Neural cell (in vitro differentiated cells): Measurements from ENCODE around the gene PRKAG3. TPM values are rescaled to one million over a fixed set of nuclear protein-coding genes. Genes with fewer than 3 reads are reported as not detected.
"Not testable (repeated sequence)": the region's sequence is repeated elsewhere in the genome, so short reads cannot be mapped to it uniquely, and the experiment has no call there.

Experiments used
- H2AFZ ChIP-seq: fragments of 200-600, 300-800 bp; sonication (generic), shearing (Covaris generic); 2 replicates; pipeline ENCODE4 v1.6.0; 2014; ENCODE audit warnings: low read depth, mild to moderate bottlenecking, antibody characterized with exemption, low read length, moderate library complexity
- H3F3A ChIP-seq: fragments of 200-600 bp; shearing (Covaris generic); 2 replicates; pipeline ENCODE4 v1.6.1; 2016; ENCODE audit warnings: mild to moderate bottlenecking, moderate library complexity, mixed read lengths, antibody characterized with exemption, low read length; ENCODE audit not compliant: insufficient read depth, poor library complexity, severe bottlenecking
- H3K27ac ChIP-seq: fragments of 200-600, 300-800 bp; sonication (generic), shearing (Covaris generic); 2 replicates; pipeline ENCODE4 v1.5.1; 2014; ENCODE audit warnings: mild to moderate bottlenecking, low read length, moderate library complexity
- H3K27me3 ChIP-seq: fragments of 300-800, 200-600 bp; sonication (generic), shearing (Covaris generic); 2 replicates; pipeline ENCODE4 v1.6.0; 2014; ENCODE audit warnings: mild to moderate bottlenecking, low read depth, low read length, moderate library complexity; ENCODE audit not compliant: insufficient read depth
- H3K36me3 ChIP-seq: fragments of 300-800, 200-600 bp; sonication (generic), shearing (Covaris generic); 2 replicates; pipeline ENCODE4 v1.5.1; 2014; ENCODE audit warnings: mild to moderate bottlenecking, antibody characterized with exemption, low read length, moderate library complexity; ENCODE audit not compliant: insufficient read depth
- H3K4me2 ChIP-seq: fragments of 300-800, 200-600 bp; sonication (generic), shearing (Covaris generic); 2 replicates; pipeline ENCODE4 v1.6.0; 2014; ENCODE audit warnings: mild to moderate bottlenecking, low read length
- H3K4me3 ChIP-seq: fragments of 300-800, 200-600 bp; sonication (generic), shearing (Covaris generic); 2 replicates; pipeline ENCODE4 v1.5.1; 2014; ENCODE audit warnings: mild to moderate bottlenecking, low read length, moderate library complexity
- H3K79me2 ChIP-seq: fragments of 200-600 bp; shearing (Covaris generic); replicated peaks from 2 replicates; pipeline ENCODE4 v1.6.0; 2014; ENCODE audit warnings: mild to moderate bottlenecking, low read length, moderate library complexity; ENCODE audit not compliant: insufficient read depth
- H3K9ac ChIP-seq: fragments of 300-800, 200-600 bp; sonication (generic), shearing (Covaris generic); 2 replicates; pipeline ENCODE4 v1.6.1; 2016; ENCODE audit warnings: mild to moderate bottlenecking, low read length, mixed read lengths
- H3K9me2 ChIP-seq: fragments of 200-600 bp; shearing (Covaris generic); 2 replicates; pipeline ENCODE4 v1.6.1; 2016; ENCODE audit warnings: mild to moderate bottlenecking, low read length, mixed read lengths; ENCODE audit not compliant: insufficient read depth
- H3K9me3 ChIP-seq: fragments of 200-600, 300-800 bp; sonication (generic), shearing (Covaris generic); 2 replicates; pipeline ENCODE4 v1.6.1; 2016; ENCODE audit warnings: mild to moderate bottlenecking, mixed run types, low read length, moderate library complexity, mixed read lengths
- H4K20me1 ChIP-seq: fragments of 200-600 bp; shearing (Covaris generic); 2 replicates; pipeline ENCODE4 v1.6.1; 2016; ENCODE audit warnings: mild to moderate bottlenecking, mixed run types; ENCODE audit not compliant: insufficient read depth
- EP300 ChIP-seq: fragments of 450-650 bp; conservative IDR thresholded peaks from 2 replicates; pipeline ENCODE4 v1.6.1; 2014; ENCODE audit warnings: antibody characterized with exemption, mild to moderate bottlenecking, moderate library complexity; ENCODE audit not compliant: poor library complexity, severe bottlenecking
- EZH2 ChIP-seq: fragments of 200-600, 300-800 bp; shearing (Covaris generic), sonication (generic); IDR thresholded peaks from 2 replicates; pipeline ENCODE4 v1.6.1; 2014; ENCODE audit warnings: antibody characterized with exemption, low read length, borderline replicate concordance, mild to moderate bottlenecking; ENCODE audit not compliant: insufficient read depth, poor library complexity, severe bottlenecking
- MXI1 ChIP-seq: fragments of 450-650 bp; conservative IDR thresholded peaks from 2 replicates; pipeline ENCODE4 v1.6.1; 2014; ENCODE audit warnings: antibody characterized with exemption, mild to moderate bottlenecking; ENCODE audit not compliant: poor library complexity, severe bottlenecking
- POLR2AphosphoS5 ChIP-seq: IDR thresholded peaks from 2 replicates; pipeline ENCODE4 v1.6.1; 2012
- RAD21 ChIP-seq: fragments of 450-650 bp; conservative IDR thresholded peaks from 2 replicates; pipeline ENCODE4 v1.6.1; 2014; ENCODE audit warnings: antibody characterized with exemption, mild to moderate bottlenecking, moderate library complexity
- SMC3 ChIP-seq: fragments of 450-650 bp; conservative IDR thresholded peaks from 2 replicates; pipeline ENCODE4 v1.6.1; 2014; ENCODE audit warnings: antibody characterized with exemption, mild to moderate bottlenecking, moderate library complexity; ENCODE audit not compliant: poor library complexity
- TAF1 ChIP-seq: IDR thresholded peaks from 2 replicates; pipeline ENCODE4 v1.6.1; 2012; ENCODE audit warnings: low read depth
- polyA plus RNA-seq: library from polyadenylated mRNA; depleted of rRNA; stranded (reverse); fragments of >200 nt; gene quantifications from 2 replicates; pipeline ENCODE4 v1.2.3, GENCODE V29; 2014
- TF ChIP-seq, protein P1 (sequence below): IDR thresholded peaks from 2 replicates; pipeline ENCODE4 v1.6.1; 2012; ENCODE audit warnings: borderline replicate concordance
- TF ChIP-seq, protein P2 (sequence below): fragments of 450-650 bp; IDR thresholded peaks from 2 replicates; pipeline ENCODE4 v1.5.1; 2014; ENCODE audit warnings: antibody characterized with exemption, mild to moderate bottlenecking, moderate library complexity; ENCODE audit not compliant: poor library complexity, severe bottlenecking

PRKAG3 gene
- polyA plus RNA-seq, 1 donor from 2014 or later, result not detected

DNA sequence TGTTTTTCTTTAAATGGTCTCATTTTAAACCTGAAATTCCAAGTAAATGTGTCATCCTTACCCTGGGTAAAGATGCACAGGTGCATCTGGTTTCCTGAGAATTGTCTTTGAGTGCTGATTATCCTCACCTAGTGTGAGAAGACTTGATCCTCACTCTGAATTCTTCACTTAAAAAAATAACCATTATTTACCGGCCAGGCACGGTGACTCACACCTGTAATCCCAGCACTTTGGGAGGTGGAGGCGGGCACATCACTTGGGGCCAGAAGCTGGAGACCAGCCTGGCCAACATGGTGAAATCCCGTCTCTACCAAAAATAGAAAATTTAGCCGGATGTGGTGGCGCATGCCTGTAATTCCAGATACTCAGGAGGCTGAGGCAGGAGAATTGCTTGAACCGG is 18.1 kb upstream of the PRKAG3 start:
- no peak overlapping the region for H3K4me2 ChIP-seq
- H3K79me2 ChIP-seq, result no peaks in the 10 kb centered on the region
- H3K9ac ChIP-seq, result no peak overlapping the region
- H3K4me3 ChIP-seq, result no peak overlapping the region
- no peaks in the 10 kb centered on the region for H4K20me1 ChIP-seq
- peaks cover 38% of the 10 kb centered on the region for H3K27me3 ChIP-seq
- H3K9me3 ChIP-seq, result no peaks in the 10 kb centered on the region
- no peak overlapping the region for H2AFZ ChIP-seq
- no peaks in the 10 kb centered on the region for H3F3A ChIP-seq
- no peak overlapping the region for H3K27ac ChIP-seq
- H3K36me3 ChIP-seq, result no peaks in the 10 kb centered on the region
- no peak for TF ChIP-seq TAF1
- no peaks in the 10 kb centered on the region for H3K9me2 ChIP-seq

DNA sequence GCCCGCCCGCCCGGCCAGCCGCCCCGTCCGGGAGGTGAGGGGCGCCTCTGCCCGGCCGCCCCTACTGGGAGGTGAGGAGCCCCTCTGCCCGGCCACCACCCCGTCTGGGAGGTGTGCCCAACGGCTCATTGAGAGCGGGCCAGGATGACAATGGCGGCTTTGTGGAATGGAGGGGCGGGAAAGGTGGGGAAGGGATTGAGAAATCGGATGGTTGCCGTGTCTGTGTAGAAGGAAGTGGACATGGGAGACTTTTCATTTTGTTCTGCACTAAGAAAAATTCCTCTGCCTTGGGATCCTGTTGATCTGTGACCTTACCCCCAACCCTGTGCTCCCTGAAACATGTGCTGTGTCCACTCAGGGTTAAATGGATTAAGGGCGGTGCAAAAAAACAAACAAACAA is 15.4 kb upstream of the PRKAG3 start:
- not testable (repeated sequence) for H3K9me2 ChIP-seq, H3K36me3 ChIP-seq, H3K79me2 ChIP-seq, H3K9me3 ChIP-seq, H2AFZ ChIP-seq, H4K20me1 ChIP-seq, H3K4me2 ChIP-seq, H3F3A ChIP-seq, H3K27ac ChIP-seq, H3K4me3 ChIP-seq, H3K9ac ChIP-seq
- peaks cover 16% of the 10 kb centered on the region for H3K27me3 ChIP-seq

DNA sequence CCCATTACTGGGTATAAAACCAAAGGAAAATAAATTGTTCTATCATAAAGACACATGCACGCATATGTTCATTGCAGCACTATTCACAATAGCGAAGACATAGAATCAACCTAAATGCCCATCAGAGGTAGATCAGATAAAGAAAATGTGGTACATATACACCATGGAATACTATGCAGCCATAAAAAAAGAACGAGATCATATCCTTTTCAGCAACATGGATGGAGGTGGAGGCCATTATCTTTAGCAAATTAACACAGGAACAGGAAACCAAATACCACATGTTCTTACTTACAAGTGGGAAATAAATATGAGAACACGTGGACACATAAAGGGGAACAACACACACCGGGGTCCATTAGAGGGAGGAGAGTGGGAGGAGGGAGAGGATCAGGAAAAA is 12.7 kb upstream of the PRKAG3 start:
- not testable (repeated sequence) for H3K79me2 ChIP-seq, H3K27me3 ChIP-seq, H3K4me3 ChIP-seq, H3F3A ChIP-seq, H2AFZ ChIP-seq, H3K36me3 ChIP-seq, H4K20me1 ChIP-seq, H3K9me3 ChIP-seq, H3K9me2 ChIP-seq, H3K4me2 ChIP-seq, H3K27ac ChIP-seq, H3K9ac ChIP-seq

DNA sequence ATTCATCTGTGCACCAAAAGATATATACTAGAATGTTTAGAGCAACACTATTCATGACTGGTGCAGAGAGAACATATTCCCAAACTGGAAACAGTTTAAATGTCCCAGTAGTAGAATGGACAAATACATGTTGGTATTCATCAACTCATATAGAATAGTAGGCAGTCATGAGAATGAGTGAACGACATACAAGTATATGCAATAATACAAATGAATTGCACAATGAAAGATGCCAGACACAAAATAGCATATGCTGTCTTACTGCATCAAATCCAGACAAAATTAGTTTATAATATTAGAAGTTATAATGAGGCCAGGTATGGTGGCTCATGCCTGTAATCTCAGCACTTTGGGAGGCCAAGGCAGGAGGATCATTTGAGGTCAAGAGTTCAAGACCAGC is 8.3 kb upstream of the PRKAG3 start:
- Histone ChIP-seq H4K20me1 (no peaks in the 10 kb centered on the region), H3K9ac (no peak overlapping the region), H3K9me2 (no peaks in the 10 kb centered on the region), H3K9me3 (no peaks in the 10 kb centered on the region), H3K36me3 (no peaks in the 10 kb centered on the region), H3F3A (no peaks in the 10 kb centered on the region), H3K79me2 (no peaks in the 10 kb centered on the region), H3K4me2 (no peak overlapping the region), H3K27ac (no peak overlapping the region), H3K4me3 (no peak overlapping the region), H3K27me3 (peaks cover 7% of the 10 kb centered on the region), H2AFZ (no peak overlapping the region)
- TF ChIP-seq SMC3 (no peak), EP300 (no peak), EZH2 (no peak), POLR2AphosphoS5 (no peak), TAF1 (no peak), MXI1 (no peak), RAD21 (no peak)
- TF ChIP-seq, protein P1, sequence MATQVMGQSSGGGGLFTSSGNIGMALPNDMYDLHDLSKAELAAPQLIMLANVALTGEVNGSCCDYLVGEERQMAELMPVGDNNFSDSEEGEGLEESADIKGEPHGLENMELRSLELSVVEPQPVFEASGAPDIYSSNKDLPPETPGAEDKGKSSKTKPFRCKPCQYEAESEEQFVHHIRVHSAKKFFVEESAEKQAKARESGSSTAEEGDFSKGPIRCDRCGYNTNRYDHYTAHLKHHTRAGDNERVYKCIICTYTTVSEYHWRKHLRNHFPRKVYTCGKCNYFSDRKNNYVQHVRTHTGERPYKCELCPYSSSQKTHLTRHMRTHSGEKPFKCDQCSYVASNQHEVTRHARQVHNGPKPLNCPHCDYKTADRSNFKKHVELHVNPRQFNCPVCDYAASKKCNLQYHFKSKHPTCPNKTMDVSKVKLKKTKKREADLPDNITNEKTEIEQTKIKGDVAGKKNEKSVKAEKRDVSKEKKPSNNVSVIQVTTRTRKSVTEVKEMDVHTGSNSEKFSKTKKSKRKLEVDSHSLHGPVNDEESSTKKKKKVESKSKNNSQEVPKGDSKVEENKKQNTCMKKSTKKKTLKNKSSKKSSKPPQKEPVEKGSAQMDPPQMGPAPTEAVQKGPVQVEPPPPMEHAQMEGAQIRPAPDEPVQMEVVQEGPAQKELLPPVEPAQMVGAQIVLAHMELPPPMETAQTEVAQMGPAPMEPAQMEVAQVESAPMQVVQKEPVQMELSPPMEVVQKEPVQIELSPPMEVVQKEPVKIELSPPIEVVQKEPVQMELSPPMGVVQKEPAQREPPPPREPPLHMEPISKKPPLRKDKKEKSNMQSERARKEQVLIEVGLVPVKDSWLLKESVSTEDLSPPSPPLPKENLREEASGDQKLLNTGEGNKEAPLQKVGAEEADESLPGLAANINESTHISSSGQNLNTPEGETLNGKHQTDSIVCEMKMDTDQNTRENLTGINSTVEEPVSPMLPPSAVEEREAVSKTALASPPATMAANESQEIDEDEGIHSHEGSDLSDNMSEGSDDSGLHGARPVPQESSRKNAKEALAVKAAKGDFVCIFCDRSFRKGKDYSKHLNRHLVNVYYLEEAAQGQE, result no peak
- TF ChIP-seq, protein P2, sequence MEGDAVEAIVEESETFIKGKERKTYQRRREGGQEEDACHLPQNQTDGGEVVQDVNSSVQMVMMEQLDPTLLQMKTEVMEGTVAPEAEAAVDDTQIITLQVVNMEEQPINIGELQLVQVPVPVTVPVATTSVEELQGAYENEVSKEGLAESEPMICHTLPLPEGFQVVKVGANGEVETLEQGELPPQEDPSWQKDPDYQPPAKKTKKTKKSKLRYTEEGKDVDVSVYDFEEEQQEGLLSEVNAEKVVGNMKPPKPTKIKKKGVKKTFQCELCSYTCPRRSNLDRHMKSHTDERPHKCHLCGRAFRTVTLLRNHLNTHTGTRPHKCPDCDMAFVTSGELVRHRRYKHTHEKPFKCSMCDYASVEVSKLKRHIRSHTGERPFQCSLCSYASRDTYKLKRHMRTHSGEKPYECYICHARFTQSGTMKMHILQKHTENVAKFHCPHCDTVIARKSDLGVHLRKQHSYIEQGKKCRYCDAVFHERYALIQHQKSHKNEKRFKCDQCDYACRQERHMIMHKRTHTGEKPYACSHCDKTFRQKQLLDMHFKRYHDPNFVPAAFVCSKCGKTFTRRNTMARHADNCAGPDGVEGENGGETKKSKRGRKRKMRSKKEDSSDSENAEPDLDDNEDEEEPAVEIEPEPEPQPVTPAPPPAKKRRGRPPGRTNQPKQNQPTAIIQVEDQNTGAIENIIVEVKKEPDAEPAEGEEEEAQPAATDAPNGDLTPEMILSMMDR, result no peak
